Measurements from ENCODE around the gene SMAD2. TPM values are rescaled to one million over a fixed set of nuclear protein-coding genes. Genes with fewer than 3 reads are reported as not detected.
A peak's percentile ranks its signal among the peaks of the same experiment; 100 is the strongest.
"Not testable (repeated sequence)": the region's sequence is repeated elsewhere in the genome, so short reads cannot be mapped to it uniquely, and the experiment has no call there.

Gene SMAD2
- total RNA-seq, 2 donors from 2014 or later: 94.1 to 109 TPM

- intact Hi-C loops (cut with DNase I): loop anchor here (5.0 to 10.0 kb wide), 2 partner anchors 248 to 671 kb away; no protein-coding TSS in a partner anchor
- ATAC-seq (no peak), DNase-seq (no peak)
Observed at GRCh38 chr18:47773931-47774330, 156.5 kb downstream of the SMAD2 start.

- no peak for DNase-seq
- intact Hi-C loops (cut with DNase I): loop anchor here (1.0 to 10.0 kb wide), 3 partner anchors 250 to 672 kb away; no protein-coding TSS in a partner anchor
- ATAC-seq: peak; percentile 65 to 73
Observed at GRCh38 chr18:47772374-47773248, 157.8 kb downstream of the SMAD2 start.

GRCh38 chr18:47771922-47772321 is 158.5 kb downstream of the SMAD2 start:
- ATAC-seq: no peak
- intact Hi-C loops (cut with DNase I): loop anchor here (1.0 to 10.0 kb wide), 3 partner anchors 250 to 673 kb away; no protein-coding TSS in a partner anchor
- DNase-seq: no peak

- DNase-seq (no peak), ATAC-seq (no peak)
- intact Hi-C loops (cut with DNase I): no loop called here
Observed at GRCh38 chr18:47767699-47768098, 162.8 kb downstream of the SMAD2 start.

- intact Hi-C loops (cut with DNase I); ATAC-seq; DNase-seq: not testable (repeated sequence)
Observed at GRCh38 chr18:47767198-47767597, 163.3 kb downstream of the SMAD2 start.

Data from left cardiac atrium (tissue), 4 donors.